Epithelial cell of proximal tubule (primary cell): ENCODE measurements around the gene SPNS2. TPM values are rescaled to one million over a fixed set of nuclear protein-coding genes. Genes with fewer than 3 reads are reported as not detected.

ENCODE experiments used
- DNase-seq: peaks from one replicate; pipeline ENCODE4 v3.0.0-alpha.2; 2011; ENCODE audit warnings: low read depth
- H3K4me3 ChIP-seq: 2 replicates; pipeline ENCODE4 v1.5.1; 2011; ENCODE audit warnings: low read depth, mild to moderate bottlenecking, low read length
- CTCF ChIP-seq: conservative IDR thresholded peaks from 2 replicates; pipeline ENCODE4 v1.5.1; 2012; ENCODE audit warnings: low read depth, mild to moderate bottlenecking, low read length
- total RNA-seq: library from RNA; depleted of rRNA; stranded (reverse); fragments of >200 nt; gene quantifications from 2 replicates; pipeline ENCODE4 v1.2.3, GENCODE V29; 2015

Gene SPNS2
- total RNA-seq, 1 donor from 2014 or later: 162 TPM

- DNase-seq: no peak
- H3K4me3 ChIP-seq: no peak overlapping the region
- no peak for TF ChIP-seq CTCF
These were observed 6.5 kb downstream of the SPNS2 start for GRCh38 chr17:4505187-4505586.

GRCh38 chr17:4506175-4506813 is 7.6 kb downstream of the SPNS2 start:
- no peak for DNase-seq
- no peak for TF ChIP-seq CTCF
- H3K4me3 ChIP-seq: no peak overlapping the region

GRCh38 chr17:4506892-4507291 is 8.2 kb downstream of the SPNS2 start:
- no peak for DNase-seq
- no peak for TF ChIP-seq CTCF

GRCh38 chr17:4507361-4508111 is 8.9 kb downstream of the SPNS2 start:
- no peak for DNase-seq
- no peak overlapping the region for H3K4me3 ChIP-seq
- TF ChIP-seq CTCF: no peak

More at GRCh38 chr17:4506892-4507291, 8.2 kb downstream of the SPNS2 start:
- H3K4me3 ChIP-seq: no peak overlapping the region

- TF ChIP-seq CTCF: no peak
- DNase-seq: no peak
- no peak overlapping the region for H3K4me3 ChIP-seq
These were observed 9.5 kb downstream of the SPNS2 start for GRCh38 chr17:4508207-4508606.

GRCh38 chr17:4509401-4509800 is 10.7 kb downstream of the SPNS2 start:
- no peak overlapping the region for H3K4me3 ChIP-seq
- no peak for TF ChIP-seq CTCF
- no peak for DNase-seq
